Measurements from ENCODE around the gene CYB5R3.

Gene CYB5R3

DNA sequence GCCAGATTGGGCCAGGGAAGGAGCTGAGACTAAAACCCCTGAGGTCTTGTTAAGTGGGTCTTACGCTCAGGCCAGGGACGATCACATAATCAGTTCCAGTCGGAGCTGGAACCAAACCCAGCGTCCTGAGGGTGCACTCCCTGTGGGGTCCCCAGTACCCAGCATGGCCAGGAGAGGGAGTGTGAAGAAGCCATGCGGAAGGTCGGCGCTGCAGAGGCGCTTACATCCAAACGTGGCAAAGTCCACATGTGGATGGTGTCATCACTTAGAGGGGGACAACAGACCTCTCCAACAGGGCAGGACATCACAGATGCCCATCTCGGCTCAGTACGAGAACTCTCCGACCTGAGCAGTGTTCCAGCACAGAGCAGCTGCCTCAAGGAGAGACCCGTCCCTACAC lies 17.1 kb downstream of the CYB5R3 start:
- Histone ChIP-seq H3K36me3 (peaks cover 95% of the 10 kb centered on the region), H3K4me1 (ENCODE audit: control insufficient read depth in 1 of 2, insufficient read depth in 1 of 2, low read depth in 1 of 2, low read length in 1 of 2) (no peaks in the 10 kb centered on the region), H3K9me3 (no peaks in the 10 kb centered on the region), H3K4me3 (ENCODE audit: low read depth in 1 of 2, low read length in 1 of 2) (no peak overlapping the region), H3K27me3 (no peaks in the 10 kb centered on the region), H3K27ac (no peak overlapping the region)
- no peak for TF ChIP-seq CTCF (IDR thresholded peaks at IDR 0.05)

GRCh38 chr22:42630901-42631602 lies 18.1 kb downstream of the CYB5R3 start:
- H3K4me1 ChIP-seq (ENCODE audit: control insufficient read depth in 1 of 2, insufficient read depth in 1 of 2, low read depth in 1 of 2, low read length in 1 of 2): no peaks in the 10 kb centered on the region
- H3K4me3 ChIP-seq (ENCODE audit: low read depth in 1 of 2, low read length in 1 of 2): no peak overlapping the region
- no peaks in the 10 kb centered on the region for H3K9me3 ChIP-seq
- H3K27ac ChIP-seq: no peak overlapping the region
- H3K27me3 ChIP-seq: no peaks in the 10 kb centered on the region
- no peak for TF ChIP-seq CTCF (IDR thresholded peaks at IDR 0.05)
- peaks cover 98% of the 10 kb centered on the region for H3K36me3 ChIP-seq

DNA sequence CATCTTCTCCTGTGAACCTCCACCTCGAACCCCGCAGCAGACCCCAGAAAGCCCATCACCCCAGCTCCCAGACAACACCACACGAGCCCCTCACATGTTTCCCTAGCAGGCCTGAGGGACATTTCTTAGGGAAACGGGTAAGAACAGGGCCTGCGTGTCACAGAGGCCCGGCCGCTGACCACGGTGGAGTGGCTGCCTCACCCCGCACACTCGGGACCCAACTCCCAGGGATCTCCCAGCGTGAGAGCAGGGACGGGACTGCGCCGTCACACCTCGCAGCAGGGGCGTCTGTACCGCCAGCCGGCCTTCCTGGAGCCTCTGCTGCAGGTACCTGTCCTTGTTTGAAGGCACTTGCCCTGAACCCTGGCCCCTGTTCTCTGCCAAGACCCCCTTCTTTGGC lies 19.0 kb downstream of the CYB5R3 start:
- Histone ChIP-seq H3K4me3 (ENCODE audit: low read depth in 1 of 2, low read length in 1 of 2) (no peak overlapping the region), H3K4me1 (ENCODE audit: control insufficient read depth in 1 of 2, insufficient read depth in 1 of 2, low read depth in 1 of 2, low read length in 1 of 2) (no peaks in the 10 kb centered on the region), H3K36me3 (peaks cover 98% of the 10 kb centered on the region), H3K9me3 (no peaks in the 10 kb centered on the region), H3K27ac (no peak overlapping the region), H3K27me3 (no peaks in the 10 kb centered on the region)
- TF ChIP-seq CTCF (IDR thresholded peaks at IDR 0.05): no peak

GRCh38 chr22:42627981-42628380 lies 21.2 kb downstream of the CYB5R3 start:
- no peak overlapping the region for H3K4me3 ChIP-seq (ENCODE audit: low read depth in 1 of 2, low read length in 1 of 2)
- peaks cover 92% of the 10 kb centered on the region for H3K36me3 ChIP-seq
- peaks cover 8 to 15% of the 10 kb centered on the region in 2 experiments for H3K4me1 ChIP-seq (ENCODE audit: control insufficient read depth in 1 of 2, insufficient read depth in 1 of 2, low read depth in 1 of 2, low read length in 1 of 2)
- no peak overlapping the region for H3K27ac ChIP-seq
- no peaks in the 10 kb centered on the region for H3K27me3 ChIP-seq
- TF ChIP-seq CTCF (IDR thresholded peaks at IDR 0.05): no peak
- no peaks in the 10 kb centered on the region for H3K9me3 ChIP-seq

GRCh38 chr22:42626951-42627625 lies 22.1 kb downstream of the CYB5R3 start:
- Histone ChIP-seq H3K4me3 (ENCODE audit: low read depth in 1 of 2, low read length in 1 of 2) (no peak overlapping the region), H3K9me3 (no peaks in the 10 kb centered on the region), H3K36me3 (peaks cover 92% of the 10 kb centered on the region), H3K27me3 (no peaks in the 10 kb centered on the region), H3K27ac (no peak overlapping the region), H3K4me1 (ENCODE audit: control insufficient read depth in 1 of 2, insufficient read depth in 1 of 2, low read depth in 1 of 2, low read length in 1 of 2) (peaks cover 10 to 23% of the 10 kb centered on the region in 2 experiments)
- no peak for TF ChIP-seq CTCF (IDR thresholded peaks at IDR 0.05)

Measured in neutrophil (primary cell).